H54 (cell line): ENCODE data around the gene AXDND1.

Experiments used
- DNase-seq: peaks from one replicate; pipeline ENCODE4 v3.0.0; 2011; ENCODE audit warnings: low spot score, mixed read lengths; ENCODE audit not compliant: insufficient read length
- FAIRE-seq: peaks from 3 replicates; lab custom pipeline; 2011; peaks lifted over from hg19 to GRCh38; lab: Jason Lieb, UNC
- POLR2A ChIP-seq: IDR thresholded peaks from 2 replicates; pipeline ENCODE4 v1.6.1; 2011; ENCODE audit warnings: low read depth, mild to moderate bottlenecking, low read length

Gene AXDND1

GRCh38 chr1:179547021-179547535 lies 181.3 kb downstream of the AXDND1 start:
- no peak for TF ChIP-seq POLR2A
- FAIRE-seq (no peak), DNase-seq (no peak)

- DNase-seq, result no peak
- FAIRE-seq, result no peak
- TF ChIP-seq POLR2A, result no peak
Measured at GRCh38 chr1:179548666-179549367, 183.0 kb downstream of the AXDND1 start.

- TF ChIP-seq POLR2A, result no peak
- no peak for FAIRE-seq
- DNase-seq, result no peak
Measured at GRCh38 chr1:179549368-179549700, 183.6 kb downstream of the AXDND1 start.

GRCh38 chr1:179550746-179551682 lies 185.2 kb downstream of the AXDND1 start:
- no peak for TF ChIP-seq POLR2A
- FAIRE-seq, result peak; percentile 60
- peak; percentile 14 for DNase-seq

- TF ChIP-seq POLR2A, result no peak
- DNase-seq (no peak), FAIRE-seq (no peak)
Measured at GRCh38 chr1:179554427-179554826, 188.7 kb downstream of the AXDND1 start.

GRCh38 chr1:179558078-179558477 lies 192.3 kb downstream of the AXDND1 start:
- FAIRE-seq, result no peak

GRCh38 chr1:179575497-179576314 lies 209.9 kb downstream of the AXDND1 start, which contains the start of gene NPHS2:
Gene NPHS2 (minus strand): TSS chr1:179575948. CDS start chr1:179575864, 84 bp downstream.
- FAIRE-seq (no peak), DNase-seq (no peak)
- TF ChIP-seq POLR2A, result no peak

More at GRCh38 chr1:179558078-179558477, 192.3 kb downstream of the AXDND1 start:
- no peak for TF ChIP-seq POLR2A
- no peak for DNase-seq

GRCh38 chr1:179576509-179576908 lies 210.7 kb downstream of the AXDND1 start:
- no peak for DNase-seq
- FAIRE-seq, result no peak
- no peak for TF ChIP-seq POLR2A

GRCh38 chr1:179583771-179584320 lies 218.1 kb downstream of the AXDND1 start:
- FAIRE-seq (no peak), DNase-seq (no peak)
- no peak for TF ChIP-seq POLR2A

- no peak for TF ChIP-seq POLR2A
- no peak for DNase-seq
- no peak for FAIRE-seq
Measured at GRCh38 chr1:179586107-179586823, 220.5 kb downstream of the AXDND1 start.

- no peak for TF ChIP-seq POLR2A
- FAIRE-seq (no peak), DNase-seq (no peak)
Measured at GRCh38 chr1:179587336-179587735, 221.6 kb downstream of the AXDND1 start.

GRCh38 chr1:179588425-179589024 lies 222.8 kb downstream of the AXDND1 start:
- DNase-seq (no peak), FAIRE-seq (no peak)
- TF ChIP-seq POLR2A, result no peak
